Gastroesophageal sphincter (tissue), 3 donors: ENCODE results near the gene CCDC85C.

Experiments used
- CTCF ChIP-seq, 4 experiments: fragments of 200-600 bp in 2 of 4; fragments of 450-650 bp in 2 of 4; sonication (generic) in 1 of 4; IDR thresholded peaks; one replicate each; pipeline ENCODE4 v1.5.1; 2017 to 2019; ENCODE audit warnings: antibody characterized with exemption in 4 of 4, mild to moderate bottlenecking in 2 of 4, moderate library complexity in 2 of 4
- POLR2A ChIP-seq, 2 donors: fragments of 450-650 bp; IDR thresholded peaks; one replicate each; pipeline ENCODE4 v1.6.1; 2017; ENCODE audit warnings: antibody characterized with exemption in 2 of 2, mild to moderate bottlenecking in 2 of 2, moderate library complexity in 1 of 2

DNA sequence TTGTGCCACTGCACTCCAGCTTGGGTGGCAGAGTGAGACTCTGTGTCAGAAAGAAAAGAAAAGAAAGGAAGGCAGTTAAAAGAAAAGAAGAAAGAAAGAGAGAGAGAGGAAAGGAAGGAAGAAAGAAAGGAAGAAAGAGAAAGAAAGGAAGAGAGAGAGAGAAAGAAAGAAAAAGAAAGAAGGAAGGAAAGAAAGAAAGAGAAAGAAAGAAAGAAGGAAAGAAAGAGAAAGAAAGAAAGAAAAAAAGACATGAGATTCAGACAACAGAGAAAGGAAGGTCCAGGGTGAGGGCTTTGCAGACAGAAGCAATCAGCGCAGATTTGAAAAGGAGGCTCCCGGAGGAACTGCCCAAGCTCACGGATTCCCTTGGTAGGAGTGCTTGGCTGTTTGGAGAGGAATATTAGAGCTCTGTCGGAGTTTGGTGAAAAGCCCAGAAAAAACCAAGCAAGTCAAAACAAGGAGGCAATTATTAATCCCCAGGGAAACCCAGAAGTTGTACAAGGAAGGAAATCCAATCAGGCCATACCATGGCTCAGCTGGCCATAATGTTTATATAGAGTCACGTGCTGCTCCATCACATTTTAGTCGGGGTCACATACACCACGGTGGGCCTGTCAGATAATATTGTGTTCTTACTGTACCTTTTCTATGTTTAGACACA lies 11.6 kb upstream of the CCDC85C start:
- no peak for TF ChIP-seq POLR2A (IDR thresholded peaks at IDR 0.05)
- TF ChIP-seq CTCF (IDR thresholded peaks at IDR 0.05), result no peak
